ENCODE data around the gene SOS1.

SOS1 gene

DNA sequence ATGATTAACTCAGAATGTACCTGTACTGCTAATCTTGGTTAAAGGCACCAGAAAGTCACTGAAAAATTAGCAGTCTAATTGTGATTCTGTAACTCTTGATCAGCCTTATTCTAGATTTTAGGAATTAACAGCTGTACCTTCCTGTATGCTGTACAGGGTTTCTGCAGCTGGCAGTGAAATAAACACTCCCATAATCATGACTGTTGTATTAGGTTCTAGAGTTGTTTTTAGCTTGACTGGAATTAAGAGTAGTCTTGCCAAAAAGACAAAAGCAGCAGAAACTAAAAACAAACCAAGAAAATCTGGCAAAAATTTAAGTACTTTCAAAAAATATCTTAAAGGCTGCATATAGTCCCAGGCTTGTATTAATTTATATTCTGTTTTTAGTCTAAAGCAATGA is 103.5 kb downstream of the SOS1 start:
- Histone ChIP-seq H3K4me1 (ENCODE audit: control insufficient read depth in 2 of 2, insufficient read depth in 2 of 2, low read length in 2 of 2) (no peaks in the 10 kb centered on the region), H3K27me3 (ENCODE audit: control insufficient read depth in 2 of 2, insufficient read depth in 2 of 2, low read length in 2 of 2) (no peaks in the 10 kb centered on the region), H3K27ac (ENCODE audit: low read depth in 2 of 2, low read length in 2 of 2) (no peak overlapping the region), H3K9ac (ENCODE audit: low read depth in 1 of 2, low read length in 2 of 2) (no peak overlapping the region), H3K4me3 (ENCODE audit: low read length in 2 of 2) (no peak overlapping the region), H3K36me3 (ENCODE audit: control insufficient read depth in 2 of 2, insufficient read depth in 2 of 2, low read length in 2 of 2) (peaks cover 10 to 12% of the 10 kb centered on the region in 2 donors), H3K9me3 (ENCODE audit: control insufficient read depth in 2 of 2, low read length in 2 of 2) (no peaks in the 10 kb centered on the region)

DNA sequence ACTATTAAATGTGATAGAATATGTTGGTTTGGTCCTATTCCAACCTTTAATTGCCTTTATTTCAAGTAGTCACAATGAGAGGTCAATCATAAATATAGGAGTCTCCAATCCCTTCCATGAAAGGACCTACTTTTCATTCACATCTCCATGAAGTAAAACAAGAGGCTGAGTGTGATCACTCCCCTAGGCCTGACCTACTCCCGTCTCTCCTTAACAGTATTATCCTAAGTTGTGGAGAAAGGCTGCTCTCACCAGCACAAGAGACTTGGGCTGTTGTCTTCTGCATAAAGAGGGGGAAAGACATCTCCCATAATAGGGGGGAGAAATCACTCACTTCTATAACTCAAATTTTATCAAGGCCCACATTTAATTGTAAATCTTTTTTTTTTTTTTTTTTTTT is 105.4 kb downstream of the SOS1 start:
- no peaks in the 10 kb centered on the region for H3K9me3 ChIP-seq (ENCODE audit: control insufficient read depth in 2 of 2, low read length in 2 of 2)
- no peak overlapping the region for H3K4me3 ChIP-seq (ENCODE audit: low read length in 2 of 2)
- peaks cover 15% of the 10 kb centered on the region in 2 donors for H3K36me3 ChIP-seq (ENCODE audit: control insufficient read depth in 2 of 2, insufficient read depth in 2 of 2, low read length in 2 of 2)
- no peak overlapping the region for H3K9ac ChIP-seq (ENCODE audit: low read depth in 1 of 2, low read length in 2 of 2)
- H3K4me1 ChIP-seq (ENCODE audit: control insufficient read depth in 2 of 2, insufficient read depth in 2 of 2, low read length in 2 of 2): no peaks in the 10 kb centered on the region
- H3K27me3 ChIP-seq (ENCODE audit: control insufficient read depth in 2 of 2, insufficient read depth in 2 of 2, low read length in 2 of 2): no peaks in the 10 kb centered on the region
- H3K27ac ChIP-seq (ENCODE audit: low read depth in 2 of 2, low read length in 2 of 2): no peak overlapping the region

DNA sequence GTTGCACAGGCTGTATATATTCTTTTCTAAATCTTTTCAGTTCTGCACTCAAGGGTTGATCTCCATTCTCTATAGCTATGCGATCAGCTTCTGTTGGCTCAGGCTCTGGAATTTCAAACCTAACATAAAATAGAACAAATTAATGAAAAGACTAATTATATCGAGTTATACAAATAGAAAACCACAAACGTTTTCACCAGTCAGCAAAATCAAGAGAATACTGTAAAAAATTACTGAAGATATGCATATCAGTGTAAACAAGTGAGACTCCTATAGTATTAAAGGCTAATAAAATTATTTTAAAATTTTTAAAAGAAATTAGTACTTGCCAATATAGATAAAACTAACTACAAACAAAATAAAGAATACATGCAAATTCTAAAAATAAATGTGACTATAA is 107.0 kb downstream of the SOS1 start:
- Histone ChIP-seq H3K36me3 (ENCODE audit: control insufficient read depth in 2 of 2, insufficient read depth in 2 of 2, low read length in 2 of 2) (peaks cover 15% of the 10 kb centered on the region in 2 donors), H3K9ac (ENCODE audit: low read depth in 1 of 2, low read length in 2 of 2) (no peak overlapping the region), H3K27me3 (ENCODE audit: control insufficient read depth in 2 of 2, insufficient read depth in 2 of 2, low read length in 2 of 2) (no peaks in the 10 kb centered on the region), H3K27ac (ENCODE audit: low read depth in 2 of 2, low read length in 2 of 2) (no peak overlapping the region), H3K4me3 (ENCODE audit: low read length in 2 of 2) (no peak overlapping the region), H3K9me3 (ENCODE audit: control insufficient read depth in 2 of 2, low read length in 2 of 2) (no peaks in the 10 kb centered on the region), H3K4me1 (ENCODE audit: control insufficient read depth in 2 of 2, insufficient read depth in 2 of 2, low read length in 2 of 2) (no peaks in the 10 kb centered on the region)

DNA sequence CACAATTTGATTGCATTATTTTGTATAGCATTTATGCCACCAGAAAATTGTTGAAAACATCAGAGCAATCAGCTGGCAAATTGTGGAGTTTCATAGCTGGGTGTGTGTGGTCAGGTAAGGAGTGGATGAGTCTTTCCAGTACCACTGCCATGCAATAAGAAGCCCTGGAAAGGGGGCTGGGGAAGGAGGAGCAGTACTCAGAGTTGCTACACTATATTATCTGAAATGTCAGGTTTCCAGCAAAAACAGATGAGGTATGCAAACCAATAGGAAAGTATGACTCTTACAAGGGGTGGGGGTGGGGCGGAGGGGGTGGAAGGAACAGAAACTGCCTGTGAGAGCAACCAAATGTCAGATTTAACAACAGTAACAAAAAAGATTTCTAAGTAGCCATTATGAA is 112.2 kb downstream of the SOS1 start:
- Histone ChIP-seq H3K4me3 (ENCODE audit: low read length in 2 of 2) (no peak overlapping the region), H3K9me3 (ENCODE audit: control insufficient read depth in 2 of 2, low read length in 2 of 2) (no peaks in the 10 kb centered on the region), H3K27ac (ENCODE audit: low read depth in 2 of 2, low read length in 2 of 2) (no peak overlapping the region), H3K9ac (ENCODE audit: low read depth in 1 of 2, low read length in 2 of 2) (no peak overlapping the region), H3K36me3 (ENCODE audit: control insufficient read depth in 2 of 2, insufficient read depth in 2 of 2, low read length in 2 of 2) (peaks cover 29 to 37% of the 10 kb centered on the region in 2 donors), H3K4me1 (ENCODE audit: control insufficient read depth in 2 of 2, insufficient read depth in 2 of 2, low read length in 2 of 2) (no peaks in the 10 kb centered on the region), H3K27me3 (ENCODE audit: control insufficient read depth in 2 of 2, insufficient read depth in 2 of 2, low read length in 2 of 2) (no peaks in the 10 kb centered on the region)

DNA sequence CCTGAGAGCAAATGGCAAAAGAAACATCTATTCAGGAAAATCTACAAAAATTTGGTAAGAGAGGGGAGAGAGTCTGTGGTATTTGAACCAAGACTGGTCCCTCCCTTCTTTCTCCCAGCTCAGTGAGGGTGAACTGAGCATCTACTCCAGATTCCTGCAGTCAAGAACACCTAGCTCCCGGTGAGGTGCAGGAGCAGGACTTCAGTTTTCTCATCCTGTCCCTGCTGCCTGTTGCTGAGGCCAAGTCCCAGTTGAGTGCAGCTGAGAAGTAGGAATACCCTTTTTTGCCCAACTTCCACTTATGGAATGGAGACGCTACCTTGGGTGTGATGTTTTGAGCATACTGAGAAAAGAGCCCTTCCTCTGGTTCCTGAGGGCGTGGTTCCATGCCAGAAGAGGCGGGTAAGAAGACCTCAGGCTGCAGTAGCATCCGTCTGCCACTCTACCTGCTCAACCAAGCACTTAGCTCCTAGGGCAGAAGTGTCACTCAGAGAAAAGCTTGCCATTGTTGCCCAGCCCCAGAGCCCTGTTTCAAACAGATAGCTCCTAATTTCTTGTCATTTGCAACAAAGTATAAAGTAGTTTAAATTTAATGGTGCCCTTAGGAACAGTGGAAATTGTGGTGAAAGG is 112.9 kb downstream of the SOS1 start:
- H3K27me3 ChIP-seq (ENCODE audit: control insufficient read depth in 2 of 2, insufficient read depth in 2 of 2, low read length in 2 of 2): no peaks in the 10 kb centered on the region
- H3K4me3 ChIP-seq (ENCODE audit: low read length in 2 of 2): no peak overlapping the region
- no peak overlapping the region for H3K9ac ChIP-seq (ENCODE audit: low read depth in 1 of 2, low read length in 2 of 2)
- no peak overlapping the region for H3K27ac ChIP-seq (ENCODE audit: low read depth in 2 of 2, low read length in 2 of 2)
- H3K4me1 ChIP-seq (ENCODE audit: control insufficient read depth in 2 of 2, insufficient read depth in 2 of 2, low read length in 2 of 2): no peaks in the 10 kb centered on the region
- no peaks in the 10 kb centered on the region for H3K9me3 ChIP-seq (ENCODE audit: control insufficient read depth in 2 of 2, low read length in 2 of 2)
- peaks cover 29 to 31% of the 10 kb centered on the region in 2 donors for H3K36me3 ChIP-seq (ENCODE audit: control insufficient read depth in 2 of 2, insufficient read depth in 2 of 2, low read length in 2 of 2)

DNA sequence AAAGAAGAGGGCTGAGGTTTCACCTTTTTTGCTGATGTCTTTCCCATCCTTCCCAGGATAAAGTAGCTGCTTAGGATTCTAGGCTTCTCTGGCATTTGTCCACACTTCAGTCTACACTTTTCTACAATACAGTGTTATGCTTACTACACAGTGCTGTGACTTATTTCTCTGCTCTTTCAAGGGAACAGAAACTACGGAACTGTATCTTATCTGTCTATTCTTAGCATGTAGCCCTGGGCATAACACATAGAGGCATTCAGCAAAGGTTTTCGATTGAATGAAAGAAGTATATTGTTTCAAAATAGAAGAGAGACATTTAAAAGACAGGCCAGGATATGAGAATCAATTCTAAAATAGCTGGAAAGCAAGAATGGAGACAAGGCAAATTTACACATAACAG is 120.3 kb downstream of the SOS1 start:
- Histone ChIP-seq H3K36me3 (ENCODE audit: control insufficient read depth in 2 of 2, insufficient read depth in 2 of 2, low read length in 2 of 2) (peaks cover 45 to 46% of the 10 kb centered on the region in 2 donors), H3K4me3 (ENCODE audit: low read length in 2 of 2) (no peak overlapping the region), H3K27me3 (ENCODE audit: control insufficient read depth in 2 of 2, insufficient read depth in 2 of 2, low read length in 2 of 2) (no peaks in the 10 kb centered on the region), H3K4me1 (ENCODE audit: control insufficient read depth in 2 of 2, insufficient read depth in 2 of 2, low read length in 2 of 2) (no peaks in the 10 kb centered on the region), H3K9me3 (ENCODE audit: control insufficient read depth in 2 of 2, low read length in 2 of 2) (no peaks in the 10 kb centered on the region), H3K27ac (ENCODE audit: low read depth in 2 of 2, low read length in 2 of 2) (no peak overlapping the region), H3K9ac (ENCODE audit: low read depth in 1 of 2, low read length in 2 of 2) (no peak overlapping the region)

DNA sequence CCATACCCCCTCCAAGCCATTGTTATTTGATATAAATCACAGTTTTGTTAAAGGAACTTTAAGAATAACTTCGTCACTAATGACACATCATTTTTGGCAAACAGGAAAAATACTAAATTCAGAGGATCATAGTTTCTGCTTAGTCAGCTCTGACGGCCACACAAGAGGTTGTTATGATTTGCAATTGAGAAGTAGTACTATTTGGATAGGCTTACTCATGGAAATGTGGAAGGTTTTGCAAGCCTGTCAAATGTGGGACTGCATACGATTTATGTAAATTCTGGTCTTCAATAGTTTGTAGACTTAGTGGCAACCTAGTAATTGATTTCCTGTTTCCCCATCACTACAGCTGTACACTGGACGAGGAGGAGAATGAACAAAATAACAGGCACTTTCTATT is 123.1 kb downstream of the SOS1 start:
- Histone ChIP-seq H3K27me3 (ENCODE audit: control insufficient read depth in 2 of 2, insufficient read depth in 2 of 2, low read length in 2 of 2) (no peaks in the 10 kb centered on the region), H3K4me1 (ENCODE audit: control insufficient read depth in 2 of 2, insufficient read depth in 2 of 2, low read length in 2 of 2) (no peaks in the 10 kb centered on the region), H3K9ac (ENCODE audit: low read depth in 1 of 2, low read length in 2 of 2) (no peak overlapping the region), H3K4me3 (ENCODE audit: low read length in 2 of 2) (no peak overlapping the region), H3K27ac (ENCODE audit: low read depth in 2 of 2, low read length in 2 of 2) (no peak overlapping the region), H3K9me3 (ENCODE audit: control insufficient read depth in 2 of 2, low read length in 2 of 2) (no peaks in the 10 kb centered on the region), H3K36me3 (ENCODE audit: control insufficient read depth in 2 of 2, insufficient read depth in 2 of 2, low read length in 2 of 2) (peaks cover 47% of the 10 kb centered on the region in 2 donors)

DNA sequence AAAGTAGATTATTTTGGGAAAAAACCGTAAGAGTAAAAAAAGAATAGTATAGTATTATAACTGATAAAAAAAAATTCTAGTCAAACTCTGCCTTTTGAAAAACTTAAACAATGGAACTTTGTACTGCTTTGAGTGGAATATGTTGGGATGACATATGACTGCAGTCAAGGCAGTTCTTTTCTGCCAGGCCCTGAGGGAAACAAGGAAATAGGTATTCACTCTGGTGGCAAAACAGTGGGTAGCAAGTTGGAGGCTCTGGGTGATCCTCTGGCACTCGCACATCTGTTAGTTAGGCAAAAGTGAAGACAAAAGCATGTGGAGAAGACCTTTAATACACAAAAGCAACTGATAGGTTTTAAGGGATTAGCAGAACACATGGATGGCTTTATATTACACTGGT is 129.0 kb downstream of the SOS1 start:
- peaks cover 24 to 29% of the 10 kb centered on the region in 2 donors for H3K36me3 ChIP-seq (ENCODE audit: control insufficient read depth in 2 of 2, insufficient read depth in 2 of 2, low read length in 2 of 2)
- H3K9me3 ChIP-seq (ENCODE audit: control insufficient read depth in 2 of 2, low read length in 2 of 2): no peaks in the 10 kb centered on the region
- no peak overlapping the region for H3K9ac ChIP-seq (ENCODE audit: low read depth in 1 of 2, low read length in 2 of 2)
- no peaks in the 10 kb centered on the region for H3K27me3 ChIP-seq (ENCODE audit: control insufficient read depth in 2 of 2, insufficient read depth in 2 of 2, low read length in 2 of 2)
- H3K27ac ChIP-seq (ENCODE audit: low read depth in 2 of 2, low read length in 2 of 2): no peak overlapping the region
- H3K4me1 ChIP-seq (ENCODE audit: control insufficient read depth in 2 of 2, insufficient read depth in 2 of 2, low read length in 2 of 2): no peaks in the 10 kb centered on the region
- H3K4me3 ChIP-seq (ENCODE audit: low read length in 2 of 2): no peak overlapping the region

DNA sequence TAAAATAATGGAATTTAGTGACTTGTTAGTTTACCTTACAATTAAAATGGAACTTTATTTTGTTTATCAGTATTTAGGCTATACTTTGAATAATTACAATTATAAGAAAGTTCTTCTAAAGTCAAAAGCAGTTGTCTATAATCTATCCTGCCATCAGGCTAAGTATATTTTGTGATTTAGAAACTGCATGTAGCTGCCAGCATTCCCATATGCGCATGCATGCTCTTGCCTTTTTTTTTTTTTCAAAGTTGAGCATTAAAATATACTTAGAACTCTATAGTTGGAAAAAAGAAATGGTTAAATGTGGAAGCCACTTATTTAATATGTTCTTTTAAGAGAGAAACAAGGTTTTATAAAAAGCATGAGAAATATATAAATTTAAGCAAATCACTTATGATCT is 132.1 kb downstream of the SOS1 start:
- H3K36me3 ChIP-seq (ENCODE audit: control insufficient read depth in 2 of 2, insufficient read depth in 2 of 2, low read length in 2 of 2): peaks cover 34 to 37% of the 10 kb centered on the region in 2 donors

DNA sequence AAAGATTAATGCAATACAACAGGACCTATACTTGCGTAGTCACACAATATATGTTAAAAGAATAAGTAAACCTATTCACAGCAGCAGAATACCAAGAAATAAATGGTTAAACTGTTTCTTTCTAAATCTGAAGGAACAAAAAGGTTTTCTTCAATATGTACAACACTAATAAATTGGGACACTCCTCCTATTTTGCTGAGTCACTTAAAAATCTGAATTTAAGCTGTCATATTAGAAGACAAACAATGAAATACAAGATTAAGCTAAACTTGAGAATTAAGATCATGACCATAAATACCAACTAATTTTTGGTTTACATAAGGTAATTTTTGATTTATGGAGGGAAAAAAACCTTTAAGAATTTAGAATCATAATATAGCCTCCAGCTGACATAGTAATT is 138.4 kb downstream of the SOS1 start:
- Histone ChIP-seq H3K27ac (ENCODE audit: low read depth in 2 of 2, low read length in 2 of 2) (no peak overlapping the region), H3K36me3 (ENCODE audit: control insufficient read depth in 2 of 2, insufficient read depth in 2 of 2, low read length in 2 of 2) (peaks cover 22 to 24% of the 10 kb centered on the region in 2 donors), H3K4me3 (ENCODE audit: low read length in 2 of 2) (no peak overlapping the region), H3K9me3 (ENCODE audit: control insufficient read depth in 2 of 2, low read length in 2 of 2) (no peaks in the 10 kb centered on the region), H3K4me1 (ENCODE audit: control insufficient read depth in 2 of 2, insufficient read depth in 2 of 2, low read length in 2 of 2) (no peaks in the 10 kb centered on the region), H3K9ac (ENCODE audit: low read depth in 1 of 2, low read length in 2 of 2) (no peak overlapping the region), H3K27me3 (ENCODE audit: control insufficient read depth in 2 of 2, insufficient read depth in 2 of 2, low read length in 2 of 2) (no peaks in the 10 kb centered on the region)

More for the DNA sequence above, 132.1 kb downstream of the SOS1 start:
- no peak overlapping the region for H3K4me3 ChIP-seq (ENCODE audit: low read length in 2 of 2)
- no peak overlapping the region for H3K9ac ChIP-seq (ENCODE audit: low read depth in 1 of 2, low read length in 2 of 2)
- no peaks in the 10 kb centered on the region for H3K27me3 ChIP-seq (ENCODE audit: control insufficient read depth in 2 of 2, insufficient read depth in 2 of 2, low read length in 2 of 2)
- no peak overlapping the region for H3K27ac ChIP-seq (ENCODE audit: low read depth in 2 of 2, low read length in 2 of 2)
- no peaks in the 10 kb centered on the region for H3K9me3 ChIP-seq (ENCODE audit: control insufficient read depth in 2 of 2, low read length in 2 of 2)
- H3K4me1 ChIP-seq (ENCODE audit: control insufficient read depth in 2 of 2, insufficient read depth in 2 of 2, low read length in 2 of 2): no peaks in the 10 kb centered on the region

Data from mucosa of rectum (tissue), 2 donors.